GM12878 (cell line): ENCODE data around the gene ILKAP. TPM values are rescaled to one million over a fixed set of nuclear protein-coding genes. Genes with fewer than 3 reads are reported as not detected.

Experiments used
- ATAC-seq: fragments of 200-7000 bp; cut with Tn5 transposase; 3 replicates; pipeline ENCODE4 v1.9.1; 2020; ENCODE audit warnings: mild to moderate bottlenecking, moderate library complexity
- BruUV-seq: library from RNA; stranded (reverse); fragments of 400-500 nt; replicated peaks from 2 replicates; lab custom pipeline; 2021; lab: Mats Ljungman, UMichigan
- CTCF ChIA-PET: fragments of 300-600 bp; sonication (Branson Sonifier 250); formaldehyde crosslinking; extraction: SDS; loops from one replicate; lab custom pipeline; 2021; ENCODE audit warnings: inconsistent platforms; lab: Yijun Ruan, JAX
- POLR2A ChIA-PET: fragments of 350-600 bp; formaldehyde crosslinking; extraction: SDS; loops from one replicate; lab custom pipeline; 2021; ENCODE audit warnings: inconsistent platforms; lab: Charles Lee
- RAD21 ChIA-PET: fragments of 300-600 bp; sonication (Branson Sonifier 250); formaldehyde crosslinking; loops from one replicate; lab custom pipeline; 2023; ENCODE audit warnings: antibody characterized with exemption; ENCODE audit not compliant: unreplicated experiment; lab: Charles Lee
- SMC1A ChIA-PET: fragments of 300-600 bp; sonication (Branson Sonifier 250); formaldehyde crosslinking; loops from one replicate; lab custom pipeline; 2023; ENCODE audit not compliant: unreplicated experiment, uncharacterized antibody; lab: Charles Lee
- DNase-seq: peaks from one replicate; pipeline ENCODE4 v3.0.0-alpha.2; 2011; ENCODE audit warnings: low read depth, low spot score
- FAIRE-seq: peaks from 3 replicates; lab custom pipeline; 2011; peaks lifted over from hg19 to GRCh38; lab: Jason Lieb, UNC
- H2AFZ ChIP-seq: 2 replicates; pipeline ENCODE4 v1.6.0; 2011; ENCODE audit warnings: low read depth, low read length, control low read depth; ENCODE audit not compliant: control insufficient read depth
- H3K27ac ChIP-seq: 2 replicates; pipeline ENCODE4 v1.5.1; 2011; ENCODE audit warnings: control low read depth; ENCODE audit not compliant: control insufficient read depth, insufficient read depth
- H3K27me3 ChIP-seq, 2 experiments: replicated peaks in 1 of 2; 2 replicates each; pipeline versions ENCODE4 v1.6.0 to v1.6.1; 2011; ENCODE audit warnings: low read length in 1 of 2; ENCODE audit not compliant: control insufficient read depth in 2 of 2, insufficient read depth in 2 of 2
- H3K36me3 ChIP-seq, 2 experiments: 2 replicates each; pipeline ENCODE4 v1.5.1; 2011; ENCODE audit warnings: low read length in 1 of 2; ENCODE audit not compliant: control insufficient read depth in 2 of 2, insufficient read depth in 2 of 2
- H3K4me1 ChIP-seq: 2 replicates; pipeline ENCODE4 v1.6.1; 2011; ENCODE audit warnings: mild to moderate bottlenecking, low read length, moderate library complexity, mixed read lengths; ENCODE audit not compliant: control insufficient read depth, insufficient read depth
- H3K4me2 ChIP-seq: 2 replicates; pipeline ENCODE4 v1.6.0; 2011; ENCODE audit warnings: control low read depth; ENCODE audit not compliant: control insufficient read depth, insufficient read depth
- H3K4me3 ChIP-seq: fragments of 200-600 bp; sonication (generic); 2 replicates; pipeline ENCODE4 v1.5.1; 2016
- H3K79me2 ChIP-seq: 2 replicates; pipeline ENCODE4 v1.6.0; 2011; ENCODE audit warnings: low read length; ENCODE audit not compliant: control insufficient read depth, insufficient read depth
- H3K9ac ChIP-seq: 2 replicates; pipeline ENCODE4 v1.8.0; 2011; ENCODE audit warnings: low read length, control low read depth, mixed read lengths; ENCODE audit not compliant: control insufficient read depth, insufficient read depth
- H3K9me3 ChIP-seq: replicated peaks from 3 replicates; pipeline ENCODE4 v1.5.1; 2011; ENCODE audit warnings: mild to moderate bottlenecking, low read length; ENCODE audit not compliant: control insufficient read depth, insufficient read depth
- H4K20me1 ChIP-seq: 2 replicates; pipeline ENCODE4 v1.6.0; 2011; ENCODE audit not compliant: control insufficient read depth, insufficient read depth
- CHD1 ChIP-seq: IDR thresholded peaks from 2 replicates; pipeline ENCODE4 v1.6.1; 2012; ENCODE audit warnings: low read depth, low read length, improper control_type of control experiment
- CTCF ChIP-seq, 3 experiments: IDR thresholded peaks in 2 of 3; conservative IDR thresholded peaks in 1 of 3; 2 replicates each; pipeline ENCODE4 v1.5.1; 2011; ENCODE audit warnings: low read depth in 3 of 3, low read length in 3 of 3, mild to moderate bottlenecking in 3 of 3, control low read depth in 2 of 3, moderate library complexity in 2 of 3, inconsistent platforms in 1 of 3, mixed read lengths in 1 of 3; ENCODE audit not compliant: control insufficient read depth in 2 of 3, insufficient read depth in 1 of 3; ENCODE audit errors: extremely low read depth in 1 of 3
- JUNB ChIP-seq: IDR thresholded peaks from 2 replicates; pipeline ENCODE4 v1.6.1; 2016; ENCODE audit warnings: antibody characterized with exemption, mild to moderate bottlenecking
- WGBS: methylation state at CpG from one replicate; pipeline ENCODE4 v1.1.6; 2016; ENCODE audit warnings: low lambda C conversion rate; ENCODE audit not compliant: insufficient replicate concordance, insufficient coverage; ENCODE audit errors: missing lambda C conversion rate; 5-methylcytosine and 5-hydroxymethylcytosine counted together
- in situ Hi-C: fragments of 300-500 bp; cut with MboI; formaldehyde crosslinking; loops from 9 replicates; pipeline ENCODE4 v1.14.3; 2018; ENCODE audit warnings: mixed read lengths
- intact Hi-C: fragments of 100-400 bp; cut with micrococcal nuclease; formaldehyde crosslinking; loops from one replicate; pipeline ENCODE4 v1.14.2; 2022; ENCODE audit not compliant: unreplicated experiment
- polyA plus RNA-seq, 11 experiments: library from polyadenylated mRNA; depleted of rRNA in 4 of 11; unstranded in 6 of 11; stranded (reverse) in 5 of 11; fragments of >200 nt; fragmentation: Nextera tagmentation in 4 of 11; fragmentation: Illumina TruSeq in 1 of 11; extraction: Ambion mirVana in 4 of 11; extraction: Trizol in 1 of 11; gene quantifications; 1 replicate in 1 of 11; 2 replicates in 10 of 11; pipeline versions ENCODE4 v1.2.1 to v1.2.3, GENCODE V29; 2011 to 2016; ENCODE audit warnings: inconsistent platforms in 2 of 11, missing spikeins in 2 of 11, low read depth in 1 of 11
- total RNA-seq, 4 experiments: library from RNA; depleted of rRNA in 3 of 4; stranded (reverse); fragments of >200 nt in 3 of 4; fragmentation: Illumina TruSeq in 1 of 4; extraction: Trizol in 1 of 4; gene quantifications; 2 replicates each; pipeline versions ENCODE4 v1.2.1 to v1.2.3, GENCODE V29; 2013 to 2021

The ILKAP gene
- total and polyA plus RNA-seq, 10 of the 15 experiments (the other 5 are each of a cell fraction or from before 2014, with no cell fraction given): 4.2 to 65.3 (median 37.3) TPM

DNA sequence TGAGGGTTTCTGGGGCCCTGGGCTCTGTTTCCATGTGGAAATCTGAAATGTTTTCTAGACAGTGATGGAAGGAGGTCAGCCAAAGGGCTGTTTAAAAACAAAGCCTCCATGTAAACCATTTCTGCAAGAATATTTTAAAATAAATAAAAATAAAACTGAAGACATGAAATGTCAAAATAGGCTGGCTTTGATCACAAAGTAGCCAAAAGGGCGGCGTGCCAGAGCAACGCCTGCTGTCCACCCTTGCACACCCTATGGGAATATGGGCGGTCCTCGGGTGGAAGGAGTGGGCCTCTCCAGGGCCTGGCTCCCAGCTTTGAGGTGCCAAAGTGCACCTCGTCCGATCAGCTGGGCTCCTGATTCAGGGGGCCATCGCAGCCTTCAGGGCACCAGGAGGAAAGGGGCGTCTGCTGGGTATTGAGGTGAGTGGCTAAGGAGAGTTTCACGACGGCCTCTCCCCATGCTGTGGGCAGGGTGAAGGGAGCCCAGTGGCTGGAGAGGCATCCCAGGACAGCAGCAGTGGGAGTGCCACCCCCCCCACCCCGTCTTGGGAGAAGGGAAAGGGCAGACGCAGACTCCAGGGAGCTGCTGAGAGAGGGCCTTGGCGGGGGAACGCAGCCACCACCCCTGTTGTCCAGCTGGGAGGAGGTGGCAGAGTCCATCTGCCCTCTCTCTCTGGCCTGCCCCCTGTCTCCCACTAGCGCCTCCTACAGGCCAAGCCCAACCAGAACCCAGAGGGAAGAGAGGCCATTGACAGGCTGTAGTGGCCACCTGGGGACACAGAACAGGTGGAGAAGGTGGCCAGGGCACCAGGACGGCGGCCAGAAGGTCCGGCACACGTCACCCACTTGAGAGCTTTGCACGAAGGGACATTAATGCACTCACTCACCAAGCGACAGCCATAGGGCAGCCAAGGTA lies 50.5 kb downstream of the ILKAP start:
- no peak overlapping the region for H3K4me3 ChIP-seq
- H3K4me1 ChIP-seq: no peaks in the 10 kb centered on the region
- H3K27ac ChIP-seq: no peak overlapping the region
- no peaks in the 10 kb centered on the region for H4K20me1 ChIP-seq
- DNase-seq: no peak
- H3K4me2 ChIP-seq: no peak overlapping the region
- H3K27me3 ChIP-seq: no peaks in the 10 kb centered on the region
- TF ChIP-seq CHD1 (no peak), JUNB (no peak), CTCF (IDR thresholded peaks at IDR 0.05 in 2 of 3, conservative IDR thresholded peaks at IDR 0.05 in 1 of 3; ENCODE audit: control insufficient read depth in 2 of 3, extremely low read depth in 1 of 3, insufficient read depth in 1 of 3, low read depth in 3 of 3, low read length in 3 of 3) (peak in 2 of 3 experiments; percentile 14 to 26; a peak in 1 of 6 replicates)
- no peak for ATAC-seq
- FAIRE-seq: no peak
- H3K79me2 ChIP-seq: no peaks in the 10 kb centered on the region
- H3K36me3 ChIP-seq: no peaks in the 10 kb centered on the region
- intact Hi-C loops: no loop called here
- no peak overlapping the region for H3K9ac ChIP-seq
- H2AFZ ChIP-seq: no peak overlapping the region
- H3K9me3 ChIP-seq: no peaks in the 10 kb centered on the region
- POLR2A ChIA-PET: no interaction called here
- SMC1A ChIA-PET: no interaction called here
- in situ Hi-C loops: no loop called here
- RAD21 ChIA-PET: no interaction called here
- 45% methylated on average over 21 of the region's 22 CpGs for WGBS
- no TSS peak for BruUV-seq
- CTCF ChIA-PET: interaction anchor here (1.6 kb wide), 1 partner anchor 14 kb away, joined by 4 read pairs; no protein-coding TSS in a partner anchor
